ENCODE results near the gene TSG101.

TSG101 gene

DNA sequence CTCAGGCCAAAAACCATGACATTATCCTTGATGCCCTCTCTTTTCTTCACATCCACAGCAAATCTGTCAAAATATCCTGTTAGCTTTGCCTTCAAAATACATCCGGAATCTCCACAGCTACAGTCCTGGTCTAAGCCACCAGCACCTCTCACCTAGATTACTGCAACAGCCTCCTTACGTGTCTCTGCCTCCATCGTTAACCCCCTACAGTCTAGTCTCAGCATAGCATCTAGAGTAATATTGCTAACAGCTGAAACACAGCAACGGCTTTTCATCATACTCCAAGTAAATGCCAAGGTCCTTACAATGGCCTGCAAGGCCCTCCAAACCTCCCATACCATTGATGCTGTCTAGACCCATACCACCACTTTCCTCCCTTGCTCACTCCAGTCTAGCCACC, 4.4 kb downstream of the TSG101 start:
- intact Hi-C loops (cut with DNase I; ENCODE audit: low total_unique reads) = loop anchor here (10.0 kb wide), 2 partner anchors 112 to 128 kb away; partner anchors contain the start of genes LDHA and SPTY2D1
- TF ChIP-seq, protein P1, sequence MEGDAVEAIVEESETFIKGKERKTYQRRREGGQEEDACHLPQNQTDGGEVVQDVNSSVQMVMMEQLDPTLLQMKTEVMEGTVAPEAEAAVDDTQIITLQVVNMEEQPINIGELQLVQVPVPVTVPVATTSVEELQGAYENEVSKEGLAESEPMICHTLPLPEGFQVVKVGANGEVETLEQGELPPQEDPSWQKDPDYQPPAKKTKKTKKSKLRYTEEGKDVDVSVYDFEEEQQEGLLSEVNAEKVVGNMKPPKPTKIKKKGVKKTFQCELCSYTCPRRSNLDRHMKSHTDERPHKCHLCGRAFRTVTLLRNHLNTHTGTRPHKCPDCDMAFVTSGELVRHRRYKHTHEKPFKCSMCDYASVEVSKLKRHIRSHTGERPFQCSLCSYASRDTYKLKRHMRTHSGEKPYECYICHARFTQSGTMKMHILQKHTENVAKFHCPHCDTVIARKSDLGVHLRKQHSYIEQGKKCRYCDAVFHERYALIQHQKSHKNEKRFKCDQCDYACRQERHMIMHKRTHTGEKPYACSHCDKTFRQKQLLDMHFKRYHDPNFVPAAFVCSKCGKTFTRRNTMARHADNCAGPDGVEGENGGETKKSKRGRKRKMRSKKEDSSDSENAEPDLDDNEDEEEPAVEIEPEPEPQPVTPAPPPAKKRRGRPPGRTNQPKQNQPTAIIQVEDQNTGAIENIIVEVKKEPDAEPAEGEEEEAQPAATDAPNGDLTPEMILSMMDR (IDR thresholded peaks at IDR 0.05) = no peak
- H3K27me3 ChIP-seq = no peaks in the 10 kb centered on the region
- H3K27ac ChIP-seq = no peak overlapping the region
- peaks cover 0 to 31% (median 8%) of the 10 kb centered on the region in 4 donors for H3K4me1 ChIP-seq
- peaks cover 7 to 18% (median 8%) of the 10 kb centered on the region in 3 donors for H3K36me3 ChIP-seq
- DNase-seq = no peak
- no peaks in the 10 kb centered on the region for H3K9me3 ChIP-seq
- H3K4me3 ChIP-seq = no peak overlapping the region

DNA sequence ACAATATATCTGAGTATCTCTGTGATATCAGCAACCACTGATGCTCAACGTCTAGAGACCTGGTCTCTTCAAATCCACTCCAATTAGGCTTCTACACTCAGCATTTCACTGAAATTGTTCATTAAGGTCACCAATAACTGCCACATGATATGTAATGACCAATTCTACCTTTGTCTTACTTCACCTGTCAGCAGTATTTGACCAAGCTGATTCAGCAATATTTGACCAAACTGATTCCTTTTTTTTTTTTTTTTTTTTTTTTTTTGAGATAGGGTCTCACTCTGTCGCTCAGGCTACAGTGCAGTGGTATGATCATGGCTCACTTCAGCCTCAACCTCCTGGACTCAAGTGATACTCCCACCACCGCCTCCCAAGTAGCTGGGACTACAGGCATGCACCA, 5.6 kb downstream of the TSG101 start:
- no peak overlapping the region for H3K27ac ChIP-seq

GRCh38 chr11:18502352-18502751, 24.4 kb downstream of the TSG101 start:
- Histone ChIP-seq H3K4me3 (no peak overlapping the region), H3K27ac (no peak overlapping the region), H3K27me3 (no peaks in the 10 kb centered on the region), H3K9me3 (no peaks in the 10 kb centered on the region), H3K36me3 (peaks cover 62 to 76% (median 75%) of the 10 kb centered on the region in 3 donors), H3K4me1 (no peaks in the 10 kb centered on the region)
- TF ChIP-seq, protein P1 (IDR thresholded peaks at IDR 0.05) = no peak
- no peak for DNase-seq
- intact Hi-C loops (cut with DNase I; ENCODE audit: low total_unique reads) = no loop called here

More for the DNA sequence above, 5.6 kb downstream of the TSG101 start:
- no peaks in the 10 kb centered on the region for H3K9me3 ChIP-seq
- peaks cover 7 to 28% (median 13%) of the 10 kb centered on the region in 3 donors for H3K36me3 ChIP-seq
- intact Hi-C loops (cut with DNase I; ENCODE audit: low total_unique reads) = loop anchor here (10.0 kb wide), 2 partner anchors 114 to 126 kb away; partner anchors contain the start of genes LDHA and SPTY2D1
- H3K4me1 ChIP-seq = peaks cover 0 to 30% (median 7%) of the 10 kb centered on the region in 4 donors
- H3K4me3 ChIP-seq = no peak overlapping the region
- TF ChIP-seq, protein P1 (IDR thresholded peaks at IDR 0.05) = no peak
- H3K27me3 ChIP-seq = no peaks in the 10 kb centered on the region
- no peak for DNase-seq

DNA sequence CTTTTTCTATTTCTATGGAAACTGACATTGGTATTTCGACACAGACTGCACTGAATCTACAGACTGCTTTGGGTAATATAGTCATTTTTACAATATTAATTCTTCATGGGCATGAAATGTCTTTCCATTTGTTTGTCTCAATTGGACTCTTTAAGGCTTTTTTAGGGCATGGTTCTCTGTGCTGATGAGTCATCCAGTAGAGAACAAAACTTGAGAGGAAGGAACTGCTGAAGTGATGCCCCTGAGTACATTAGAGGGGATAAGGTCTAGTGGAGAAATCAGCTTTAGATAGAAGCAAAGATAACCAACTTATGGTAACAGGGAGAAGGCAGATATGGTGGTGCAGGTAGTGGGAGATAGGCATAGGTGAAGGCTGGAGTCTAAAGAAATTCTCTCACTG, 25.1 kb downstream of the TSG101 start:
- DNase-seq = no peak
- H3K9me3 ChIP-seq = no peaks in the 10 kb centered on the region
- no peak overlapping the region for H3K27ac ChIP-seq
- H3K4me1 ChIP-seq = no peaks in the 10 kb centered on the region
- H3K36me3 ChIP-seq = peaks cover 57 to 71% (median 68%) of the 10 kb centered on the region in 3 donors
- intact Hi-C loops (cut with DNase I; ENCODE audit: low total_unique reads) = no loop called here
- H3K27me3 ChIP-seq = no peaks in the 10 kb centered on the region
- H3K4me3 ChIP-seq = no peak overlapping the region
- TF ChIP-seq, protein P1 (IDR thresholded peaks at IDR 0.05) = no peak

GRCh38 chr11:18498039-18498438, 28.7 kb downstream of the TSG101 start:
- Histone ChIP-seq H3K9me3 (no peaks in the 10 kb centered on the region), H3K36me3 (peaks cover 50 to 63% (median 62%) of the 10 kb centered on the region in 3 donors), H3K4me3 (no peak overlapping the region), H3K4me1 (no peaks in the 10 kb centered on the region), H3K27me3 (no peaks in the 10 kb centered on the region), H3K27ac (no peak overlapping the region)
- intact Hi-C loops (cut with DNase I; ENCODE audit: low total_unique reads) = loop anchor here (10.0 kb wide), 2 partner anchors 67 to 203 kb away; no protein-coding TSS in a partner anchor
- TF ChIP-seq, protein P1 (IDR thresholded peaks at IDR 0.05) = no peak
- DNase-seq = no peak

Data from tibial artery (tissue), 4 donors.